ENCODE data around the gene GNAI1.

GNAI1 gene

GRCh38 chr7:80159802-80160201, 25.2 kb downstream of the GNAI1 start:
- DNase-seq (ENCODE audit: low read depth): no peak

GRCh38 chr7:80161466-80161865, 26.8 kb downstream of the GNAI1 start:
- DNase-seq (ENCODE audit: low read depth): no peak

GRCh38 chr7:80165177-80165576, 30.5 kb downstream of the GNAI1 start:
- DNase-seq (ENCODE audit: low read depth): no peak

GRCh38 chr7:80170445-80170844, 35.8 kb downstream of the GNAI1 start:
- no peak for DNase-seq (ENCODE audit: low read depth)

- DNase-seq (ENCODE audit: low read depth): no peak
Observed at GRCh38 chr7:80172387-80172786, 37.8 kb downstream of the GNAI1 start.

GRCh38 chr7:80175744-80176143, 41.1 kb downstream of the GNAI1 start:
- DNase-seq (ENCODE audit: low read depth): no peak

- DNase-seq (ENCODE audit: low read depth): no peak
Observed at GRCh38 chr7:80181411-80181810, 46.8 kb downstream of the GNAI1 start.

- no peak for DNase-seq (ENCODE audit: low read depth)
Observed at GRCh38 chr7:80182630-80183276, 48.1 kb downstream of the GNAI1 start.

GRCh38 chr7:80183351-80183750, 48.7 kb downstream of the GNAI1 start:
- DNase-seq (ENCODE audit: low read depth): no peak

- DNase-seq (ENCODE audit: low read depth): no peak
Observed at GRCh38 chr7:80183900-80184685, 49.5 kb downstream of the GNAI1 start.

GRCh38 chr7:80184693-80185092, 50.1 kb downstream of the GNAI1 start:
- no peak for DNase-seq (ENCODE audit: low read depth)

- no peak for DNase-seq (ENCODE audit: low read depth)
Observed at GRCh38 chr7:80185571-80185970, 50.9 kb downstream of the GNAI1 start.

GRCh38 chr7:80186721-80187120, 52.1 kb downstream of the GNAI1 start:
- DNase-seq (ENCODE audit: low read depth): no peak

GRCh38 chr7:80187279-80187678, 52.6 kb downstream of the GNAI1 start:
- no peak for DNase-seq (ENCODE audit: low read depth)

- DNase-seq (ENCODE audit: low read depth): no peak
Observed at GRCh38 chr7:80187727-80188126, 53.1 kb downstream of the GNAI1 start.

GRCh38 chr7:80189638-80190037, 55.0 kb downstream of the GNAI1 start:
- DNase-seq (ENCODE audit: low read depth): no peak

GRCh38 chr7:80197627-80198026, 63.0 kb downstream of the GNAI1 start:
- no peak for DNase-seq (ENCODE audit: low read depth)

- no peak for DNase-seq (ENCODE audit: low read depth)
Observed at GRCh38 chr7:80199051-80199450, 64.4 kb downstream of the GNAI1 start.

- no peak for DNase-seq (ENCODE audit: low read depth)
Observed at GRCh38 chr7:80204454-80204853, 69.8 kb downstream of the GNAI1 start.

GRCh38 chr7:80204919-80205318, 70.3 kb downstream of the GNAI1 start:
- DNase-seq (ENCODE audit: low read depth): no peak

- no peak for DNase-seq (ENCODE audit: low read depth)
Observed at GRCh38 chr7:80206763-80207162, 72.1 kb downstream of the GNAI1 start.

GRCh38 chr7:80207501-80207900, 72.9 kb downstream of the GNAI1 start:
- no peak for DNase-seq (ENCODE audit: low read depth)

GRCh38 chr7:80208700-80209099, 74.1 kb downstream of the GNAI1 start:
- no peak for DNase-seq (ENCODE audit: low read depth)

GRCh38 chr7:80210400-80210799, 75.8 kb downstream of the GNAI1 start:
- DNase-seq (ENCODE audit: low read depth): no peak
